Activated CD8-positive, alpha-beta memory T cell treated with anti-CD3 and anti-CD28 coated beads for 24 hours (primary cell): ENCODE measurements around the gene MFSD6L.

Experiments
- DNase-seq: peaks from one replicate; pipeline ENCODE4 v3.0.0-alpha.2; 2020

The MFSD6L gene

GRCh38 chr17:8798846-8799569, at the start of gene MFSD6L:
Gene MFSD6L (minus strand): TSS chr17:8799365. CDS start chr17:8799120, 245 bp downstream.
- peak; percentile 49 for DNase-seq

- DNase-seq = no peak
These were observed 48.7 kb upstream of the MFSD6L start for GRCh38 chr17:8847891-8848290.

- DNase-seq = no peak
These were observed 47.6 kb upstream of the MFSD6L start for GRCh38 chr17:8846768-8847211.

- DNase-seq = no peak
These were observed 45.4 kb upstream of the MFSD6L start for GRCh38 chr17:8844229-8845218.

GRCh38 chr17:8843344-8843743, 44.2 kb upstream of the MFSD6L start:
- no peak for DNase-seq

- DNase-seq = no peak
These were observed 42.7 kb upstream of the MFSD6L start for GRCh38 chr17:8841844-8842243.

- DNase-seq = peak; percentile 17
These were observed 40.3 kb upstream of the MFSD6L start for GRCh38 chr17:8839410-8839935.

GRCh38 chr17:8838551-8839095, 39.5 kb upstream of the MFSD6L start:
- peak; percentile 42 for DNase-seq

GRCh38 chr17:8837563-8838075, 38.5 kb upstream of the MFSD6L start:
- peak; percentile 38 for DNase-seq

- DNase-seq = peak; percentile 40
These were observed 37.8 kb upstream of the MFSD6L start for GRCh38 chr17:8836821-8837562.

- peak; percentile 28 for DNase-seq
These were observed 36.6 kb upstream of the MFSD6L start for GRCh38 chr17:8835631-8836364.

GRCh38 chr17:8835106-8835505, 35.9 kb upstream of the MFSD6L start:
- DNase-seq = peak; percentile 15

- peak; percentile 70 for DNase-seq
These were observed 33.7 kb upstream of the MFSD6L start for GRCh38 chr17:8832711-8833352.

GRCh38 chr17:8831234-8831849, 32.2 kb upstream of the MFSD6L start:
- peak; percentile 30 for DNase-seq

- DNase-seq = peak; percentile 33
These were observed 31.0 kb upstream of the MFSD6L start for GRCh38 chr17:8830141-8830540.

GRCh38 chr17:8829036-8829941, 30.1 kb upstream of the MFSD6L start:
- DNase-seq = peak; percentile 24

- DNase-seq = peak; percentile 21
These were observed 29.3 kb upstream of the MFSD6L start for GRCh38 chr17:8828517-8828875.

GRCh38 chr17:8826808-8827435, 27.8 kb upstream of the MFSD6L start:
- peak; percentile 9 for DNase-seq

- DNase-seq = peak; percentile 37
These were observed 26.6 kb upstream of the MFSD6L start for GRCh38 chr17:8825802-8826201.
